BJ (cell line): Measurements from ENCODE around the gene PATZ1. TPM values are rescaled to one million over a fixed set of nuclear protein-coding genes. Genes with fewer than 3 reads are reported as not detected.

ENCODE experiments used
- CTCF ChIA-PET: fragments of 350-600 bp; formaldehyde crosslinking; extraction: SDS; loops from one replicate; lab custom pipeline; 2021; ENCODE audit warnings: antibody characterized with exemption, inconsistent platforms; lab: Yijun Ruan, JAX
- POLR2A ChIA-PET: fragments of 300-600 bp; sonication (Branson Sonifier 250); formaldehyde crosslinking; extraction: SDS; loops from one replicate; lab custom pipeline; 2021; ENCODE audit warnings: antibody characterized with exemption; lab: Charles Lee
- DNase-seq: peaks from one replicate; pipeline ENCODE4 v3.0.0-alpha.2; 2011; ENCODE audit warnings: low read depth
- H3K27me3 ChIP-seq: 2 replicates; pipeline ENCODE4 v1.6.0; 2011; ENCODE audit warnings: low read length; ENCODE audit not compliant: control insufficient read depth, insufficient read depth
- H3K36me3 ChIP-seq: 2 replicates; pipeline ENCODE4 v1.5.1; 2011; ENCODE audit warnings: low read length; ENCODE audit not compliant: control insufficient read depth, insufficient read depth
- H3K4me3 ChIP-seq: 2 replicates; pipeline ENCODE4 v1.5.1; 2011; ENCODE audit warnings: low read depth, mild to moderate bottlenecking, control low read depth, low read length
- CTCF ChIP-seq: IDR thresholded peaks from 2 replicates; pipeline ENCODE4 v1.5.1; 2011; ENCODE audit warnings: low read depth, mild to moderate bottlenecking, control low read depth, inconsistent platforms, low read length, moderate library complexity; ENCODE audit not compliant: insufficient read depth
- polyA plus RNA-seq: library from polyadenylated mRNA; depleted of rRNA; stranded (reverse); fragments of >200 nt; gene quantifications from 2 replicates; pipeline ENCODE4 v1.2.3, GENCODE V29; 2011; rRNA removed
- small RNA-seq: library from RNA; depleted of rRNA; stranded (forward); fragments of <200 nt; gene quantifications from one replicate; pipeline ENCODE3, GENCODE V24; 2012; ENCODE audit warnings: low replicate concordance, low read depth; ENCODE audit not compliant: insufficient read length

The PATZ1 gene
- polyA plus RNA-seq, 1 experiment, result 10.1 TPM

GRCh38 chr22:31277741-31278140 is 68.4 kb downstream of the PATZ1 start:
- no peak for DNase-seq
- ChIA-PET CTCF (interaction anchor here (0.6 to 2.0 kb wide), 3 partner anchors 27 to 390 kb away, joined by 3 to 6 read pairs (median 3); partner anchors contain the start of gene SELENOM), POLR2A (no interaction called here)
- TF ChIP-seq CTCF, result no peak
- Histone ChIP-seq H3K4me3 (no peak overlapping the region), H3K27me3 (no peaks in the 10 kb centered on the region), H3K36me3 (peaks cover 18% of the 10 kb centered on the region)

GRCh38 chr22:31276426-31277167 is 69.5 kb downstream of the PATZ1 start:
- Histone ChIP-seq H3K4me3 (no peak overlapping the region), H3K27me3 (no peaks in the 10 kb centered on the region), H3K36me3 (peaks cover 14% of the 10 kb centered on the region)
- ChIA-PET CTCF (interaction anchor here (0.5 to 5.5 kb wide), 6 partner anchors 8 to 169 kb away, joined by 3 to 64 read pairs (median 3); partner anchors contain the start of genes PIK3IP1 and SELENOM), POLR2A (no interaction called here)
- no peak for DNase-seq
- no peak for TF ChIP-seq CTCF

Small RNAs within 50 kb of the gene (small RNA-seq; reads per million reads assigned to genes)
- gene RNA5SP496, result not detected
- not detected for gene RNU6-338P

Other genes starting within 250 kb of the PATZ1 start
- 215 and 292 TPM in 2 replicates for gene SELENOM, start 238.8 kb downstream of the PATZ1 start, polyA plus RNA-seq
- gene INPP5J, start 223.4 kb downstream of the PATZ1 start, polyA plus RNA-seq, result 1.1 and 1.5 TPM in 2 replicates
- gene PLA2G3, start 205.8 kb downstream of the PATZ1 start, polyA plus RNA-seq, result 0.04 TPM in 1 of 2 replicates, not detected in the other
- gene RNF185, start 186.2 kb downstream of the PATZ1 start, polyA plus RNA-seq, result 50.7 and 58.5 TPM in 2 replicates
- gene LIMK2, start 134.0 kb downstream of the PATZ1 start, polyA plus RNA-seq, result 5.2 and 5.5 TPM in 2 replicates
- 8.2 and 11.8 TPM in 2 replicates for gene PIK3IP1, start 53.9 kb downstream of the PATZ1 start, polyA plus RNA-seq
- 70.8 and 100 TPM in 2 replicates for gene DRG1, start 53.3 kb upstream of the PATZ1 start, polyA plus RNA-seq
- gene EIF4ENIF1, start 143.5 kb upstream of the PATZ1 start, polyA plus RNA-seq, result 16.9 and 20.4 TPM in 2 replicates
- gene SFI1, start 150.2 kb upstream of the PATZ1 start, polyA plus RNA-seq, result 5.0 and 7.1 TPM in 2 replicates